ENCODE data around the gene SPTSSB.
A peak's percentile ranks its signal among the peaks of the same experiment; 100 is the strongest.

SPTSSB gene, protein sequence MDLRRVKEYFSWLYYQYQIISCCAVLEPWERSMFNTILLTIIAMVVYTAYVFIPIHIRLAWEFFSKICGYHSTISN

GRCh38 chr3:161371441-161372320 is at the start of gene SPTSSB:
SPTSSB (minus strand) TSS chr3:161371517; CDS start chr3:161346323, 25,194 bp downstream.
- DNase-seq = peak; percentile 43

- DNase-seq = no peak
These were observed 49.4 kb upstream of the SPTSSB start for GRCh38 chr3:161420746-161421145.

- no peak for DNase-seq
These were observed 48.4 kb upstream of the SPTSSB start for GRCh38 chr3:161419555-161420333.

- no peak for DNase-seq
These were observed 44.4 kb upstream of the SPTSSB start for GRCh38 chr3:161415506-161416231.

DNA sequence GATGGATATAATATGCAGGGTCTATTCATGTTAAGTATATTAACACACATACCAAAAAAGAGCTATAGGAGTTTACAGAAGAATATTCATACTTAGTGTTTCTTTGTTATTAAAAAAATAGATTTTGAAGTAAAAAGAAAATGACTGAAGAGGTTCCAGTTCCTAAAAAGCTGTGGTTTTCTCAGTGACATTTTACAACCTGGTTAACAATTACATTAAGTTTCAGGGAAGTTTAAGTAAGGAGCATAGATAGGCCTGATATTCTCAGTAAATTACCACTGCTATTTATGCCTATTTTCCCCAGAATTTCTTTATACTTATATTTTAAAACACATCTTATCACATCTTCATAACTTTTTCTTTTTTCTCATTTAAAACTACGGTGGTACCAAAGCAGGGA is 43.6 kb upstream of the SPTSSB start:
- no peak for DNase-seq

GRCh38 chr3:161413855-161414210 is 42.5 kb upstream of the SPTSSB start:
- DNase-seq = no peak

DNA sequence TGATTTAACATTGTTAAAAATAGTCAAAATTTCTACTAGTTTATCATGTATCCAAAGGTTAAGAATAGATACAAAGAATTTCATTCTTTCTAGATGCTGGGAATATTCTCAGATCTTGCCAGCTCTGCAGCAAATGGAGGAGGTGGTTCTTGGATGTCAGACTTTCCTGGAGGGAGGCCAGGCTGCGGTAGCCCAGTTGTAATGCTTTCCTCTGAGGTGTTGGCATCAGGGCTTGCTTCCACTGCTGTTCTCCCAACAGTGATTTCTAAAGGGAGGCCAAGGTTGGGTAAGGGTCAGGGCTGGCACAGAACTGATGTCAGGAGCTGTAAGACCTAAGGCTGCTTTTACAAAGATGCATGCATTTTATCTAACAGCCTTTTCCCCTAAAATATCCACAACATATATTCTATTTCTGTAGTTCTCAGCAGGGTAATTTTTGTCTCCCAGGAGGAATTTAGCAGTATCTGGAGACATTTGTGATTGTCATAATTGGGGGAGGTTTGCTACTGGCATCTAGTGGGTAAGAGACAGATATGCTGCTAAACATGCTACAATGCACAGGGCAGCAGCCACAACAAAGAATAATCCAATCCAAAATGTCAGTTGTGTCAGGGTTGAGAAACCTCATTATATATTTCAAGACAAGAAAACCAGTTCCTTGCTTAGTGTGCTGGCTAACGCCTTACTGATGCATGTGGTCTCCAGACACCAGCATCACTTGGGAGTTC is 42.0 kb upstream of the SPTSSB start:
- DNase-seq = no peak

GRCh38 chr3:161412123-161412522 is 40.8 kb upstream of the SPTSSB start:
- DNase-seq = no peak

- no peak for DNase-seq
These were observed 38.5 kb upstream of the SPTSSB start for GRCh38 chr3:161409858-161410257.

DNA sequence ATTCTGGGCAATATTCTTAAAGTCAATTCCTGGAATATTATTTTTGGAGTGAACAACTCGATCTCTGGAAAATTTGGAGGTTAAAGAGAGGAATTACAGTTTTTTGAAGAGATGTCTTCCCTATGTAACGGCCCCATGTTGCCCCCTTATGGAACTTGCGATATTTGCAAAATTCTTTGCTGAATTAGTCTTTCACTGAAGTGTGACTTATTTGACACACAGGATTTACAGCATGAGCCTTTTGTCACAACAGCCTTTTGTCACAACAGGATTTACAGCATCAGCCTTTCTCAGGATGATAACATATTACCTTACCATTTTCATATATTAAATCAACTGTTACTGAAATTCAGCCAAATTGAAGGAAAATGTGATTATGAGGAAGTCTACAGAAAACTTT is 37.8 kb upstream of the SPTSSB start:
- peak; percentile 21 for DNase-seq

- no peak for DNase-seq
These were observed 35.6 kb upstream of the SPTSSB start for GRCh38 chr3:161406594-161407555.

- no peak for DNase-seq
These were observed 34.5 kb upstream of the SPTSSB start for GRCh38 chr3:161405836-161406235.

DNA sequence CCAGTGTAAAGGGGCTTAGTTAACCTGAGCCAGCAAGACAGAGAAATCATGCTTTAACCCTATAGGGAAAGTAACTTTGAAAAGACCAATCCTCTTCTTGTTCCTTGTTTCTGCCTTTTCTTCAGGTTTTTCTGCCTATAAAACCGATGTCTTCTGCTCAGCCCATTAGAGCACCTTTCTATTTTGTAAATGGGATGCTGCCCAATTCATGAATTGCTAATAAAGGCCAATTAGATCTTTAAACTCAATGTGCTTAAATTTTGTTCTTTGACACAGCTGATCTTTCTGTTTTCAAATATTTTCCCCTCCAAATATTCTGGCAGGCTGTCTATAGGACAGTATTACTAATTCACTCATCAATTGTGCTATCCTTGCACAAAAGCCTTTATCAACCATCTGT is 33.8 kb upstream of the SPTSSB start:
- no peak for DNase-seq

DNA sequence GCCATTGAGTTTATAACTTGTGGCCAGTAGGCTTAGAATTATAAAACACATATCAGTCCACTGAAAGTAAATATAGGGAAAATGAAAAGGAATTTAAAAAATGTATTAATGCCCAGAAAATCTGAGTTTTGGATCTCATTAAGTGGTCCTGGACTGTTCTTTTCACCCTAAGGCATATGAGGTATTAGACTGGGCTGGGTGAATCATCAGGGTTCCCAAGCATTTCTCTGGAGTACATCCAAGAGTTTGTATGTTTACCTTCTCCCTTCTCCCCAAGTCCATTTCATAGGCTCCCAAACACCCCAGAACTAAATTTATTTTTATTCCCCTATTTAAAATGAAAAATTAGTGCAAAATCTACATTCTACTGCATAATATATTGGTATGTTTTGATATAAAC is 31.9 kb upstream of the SPTSSB start:
- no peak for DNase-seq

DNA sequence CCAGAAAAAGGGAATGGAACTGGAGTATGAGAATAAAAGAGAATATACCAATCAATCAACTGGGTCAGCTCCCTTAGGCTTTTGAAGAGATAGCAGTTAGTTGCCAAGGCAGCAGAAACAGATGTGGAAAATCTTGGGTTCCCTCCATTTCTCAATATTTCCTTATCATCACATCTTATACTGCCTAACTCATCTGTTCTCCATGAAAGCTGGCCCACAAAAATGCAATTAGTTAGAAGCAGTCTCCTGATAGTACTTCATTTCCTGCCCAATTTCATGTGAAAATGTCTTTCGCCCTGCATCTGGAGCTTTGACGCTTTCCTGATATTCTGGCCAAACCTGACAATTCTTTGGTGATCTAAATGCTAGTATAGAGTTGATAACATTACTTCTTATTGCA is 30.1 kb upstream of the SPTSSB start:
- no peak for DNase-seq

DNA sequence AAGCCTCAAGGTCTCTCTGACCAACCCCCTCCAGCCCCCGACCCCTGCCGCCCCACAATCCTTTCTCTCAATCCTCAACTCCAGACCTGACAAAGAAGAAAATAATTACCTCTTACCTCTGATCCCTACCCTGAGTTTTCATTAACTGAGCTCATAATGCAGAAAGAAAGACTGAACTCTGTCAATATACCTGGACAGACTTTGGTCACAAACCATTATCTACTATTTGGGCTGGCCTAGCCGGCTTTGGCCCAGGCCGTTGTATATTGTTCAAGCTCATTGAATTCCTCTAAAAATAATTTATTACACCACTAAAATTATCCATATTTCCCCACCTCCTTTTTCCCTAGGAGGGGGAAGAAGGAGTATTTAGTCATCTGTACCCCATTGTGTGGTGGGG is 29.3 kb upstream of the SPTSSB start:
- DNase-seq = no peak

DNA sequence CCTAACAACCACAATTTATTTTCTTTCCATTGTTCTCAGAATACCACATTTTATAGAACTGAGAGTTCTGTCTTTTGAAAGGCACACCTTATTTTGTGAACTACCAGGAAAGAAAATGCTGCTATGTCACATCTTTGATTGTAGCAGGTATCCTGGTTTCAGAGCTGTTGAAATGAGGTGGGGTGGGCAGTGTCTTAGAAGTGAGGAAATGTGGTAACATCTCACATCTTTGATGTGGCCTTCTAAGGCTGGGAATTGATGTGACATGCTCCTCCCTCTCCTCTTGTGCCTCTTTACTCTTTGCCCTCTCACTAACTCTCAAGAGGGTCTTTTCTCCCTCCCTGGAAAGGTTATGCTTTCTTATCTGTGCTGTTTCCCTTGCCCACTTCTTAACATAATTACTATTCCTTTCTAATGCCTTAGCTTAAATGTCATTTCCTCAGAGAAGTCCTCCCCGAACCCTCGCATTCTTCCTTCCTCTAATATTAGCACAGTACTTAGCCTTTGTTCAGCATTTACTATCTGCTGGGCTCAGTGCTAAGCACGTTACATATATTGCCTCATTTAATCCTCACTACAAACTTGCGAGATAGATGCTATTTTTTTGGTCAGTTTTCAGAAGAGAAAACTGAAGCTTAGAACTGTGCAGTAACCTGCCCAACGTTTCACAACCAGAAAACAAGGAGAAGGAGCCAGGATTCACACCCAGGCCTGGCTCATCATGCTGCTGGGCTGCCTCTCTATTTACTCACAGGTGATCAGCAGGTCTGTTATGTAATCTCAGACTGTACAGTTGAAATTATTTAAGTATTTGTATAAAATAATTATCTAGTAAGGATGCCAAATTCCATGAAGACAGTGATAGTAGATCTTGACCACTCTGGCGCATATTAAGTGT is 24.0 kb upstream of the SPTSSB start:
- DNase-seq = no peak

DNA sequence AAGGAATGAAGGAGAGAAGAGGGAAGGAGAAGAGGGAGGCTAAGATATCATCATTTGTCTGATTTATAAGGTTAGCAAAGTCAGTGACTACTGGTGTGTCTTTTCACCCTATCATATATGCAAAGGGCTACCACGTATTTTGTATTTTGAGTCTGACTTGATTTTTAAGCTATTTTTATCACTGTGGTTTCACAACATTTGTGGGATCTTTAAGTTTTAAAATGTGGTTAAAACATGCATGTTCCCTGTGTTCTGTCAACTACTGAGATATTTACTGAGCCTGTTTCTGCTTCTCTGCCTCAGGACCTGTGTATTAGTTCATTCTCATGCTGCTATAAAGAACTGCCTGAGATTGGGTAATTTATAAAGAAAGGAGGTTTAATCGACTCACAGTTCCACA is 22.5 kb upstream of the SPTSSB start:
- DNase-seq = no peak

GRCh38 chr3:161393310-161393709 is 22.0 kb upstream of the SPTSSB start:
- DNase-seq = no peak

DNA sequence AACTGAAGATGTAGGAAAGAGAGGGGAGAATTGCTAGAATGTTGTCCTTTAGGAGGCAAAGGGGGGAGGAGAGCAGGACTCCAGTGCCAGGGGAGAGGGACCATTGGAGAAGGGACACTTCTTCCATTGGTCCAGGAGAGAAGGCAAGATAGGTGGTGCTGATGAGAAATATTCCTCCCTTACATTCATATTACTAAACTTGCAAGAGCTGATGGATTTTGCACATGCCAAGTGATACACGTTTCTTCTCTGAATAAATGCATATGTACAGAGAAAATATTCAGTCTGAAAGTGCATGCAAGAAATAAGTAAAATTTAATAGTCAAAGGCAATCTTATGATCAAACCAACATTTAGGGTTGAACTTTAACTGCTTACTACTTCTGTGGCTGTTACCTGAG is 21.5 kb upstream of the SPTSSB start:
- DNase-seq = no peak
